Liver (tissue), 9 donors: ENCODE measurements around the gene GJA5. TPM values are rescaled to one million over a fixed set of nuclear protein-coding genes. Genes with fewer than 3 reads are reported as not detected.

Source experiments
- DNase-seq: peaks from one replicate; pipeline ENCODE4 v3.0.0-alpha.2; 2017; ENCODE audit warnings: low spot score
- H3K27ac ChIP-seq, 2 donors: one replicate each; pipeline ENCODE4 v1.7.0; 2013; ENCODE audit warnings: inconsistent platforms in 2 of 2, low read length in 2 of 2, control low read depth in 1 of 2, low read depth in 1 of 2, mild to moderate bottlenecking in 1 of 2
- H3K27me3 ChIP-seq, 4 donors: one replicate each; pipeline versions ENCODE4 v1.6.1 to v1.7.0; 2013; ENCODE audit warnings: low read length in 3 of 4, inconsistent platforms in 1 of 4, mild to moderate bottlenecking in 1 of 4, moderate library complexity in 1 of 4; ENCODE audit not compliant: control insufficient read depth in 4 of 4, insufficient read depth in 4 of 4
- H3K36me3 ChIP-seq, 4 donors: one replicate each; pipeline versions ENCODE4 v1.6.1 to v1.7.0; 2013; ENCODE audit warnings: low read length in 3 of 4, mild to moderate bottlenecking in 3 of 4, low read depth in 1 of 4, moderate library complexity in 1 of 4; ENCODE audit not compliant: control insufficient read depth in 4 of 4, insufficient read depth in 3 of 4
- H3K4me1 ChIP-seq, 4 donors: one replicate each; pipeline versions ENCODE4 v1.6.1 to v1.7.0; 2013; ENCODE audit warnings: low read length in 3 of 4, mild to moderate bottlenecking in 3 of 4, moderate library complexity in 1 of 4; ENCODE audit not compliant: control insufficient read depth in 4 of 4, insufficient read depth in 4 of 4
- H3K4me3 ChIP-seq, 3 donors: one replicate each; pipeline versions ENCODE4 v1.6.1 to v1.7.0; 2013; ENCODE audit warnings: low read length in 3 of 3, control low read depth in 1 of 3, low read depth in 1 of 3, mild to moderate bottlenecking in 1 of 3
- H3K9ac ChIP-seq, 2 donors: one replicate each; pipeline ENCODE4 v1.7.0; 2013; ENCODE audit warnings: low read length in 2 of 2, mild to moderate bottlenecking in 2 of 2, moderate library complexity in 2 of 2, control low read depth in 1 of 2, low read depth in 1 of 2
- H3K9me3 ChIP-seq, 4 donors: one replicate each; pipeline versions ENCODE4 v1.6.1 to v1.7.0; 2013; ENCODE audit warnings: low read length in 3 of 4; ENCODE audit not compliant: control insufficient read depth in 4 of 4
- CTCF ChIP-seq: fragments of 150-350 bp; IDR thresholded peaks from 2 replicates; pipeline ENCODE4 v1.5.1; 2017; ENCODE audit warnings: improper control_type of control experiment, low read depth, low read length; ENCODE audit not compliant: missing input control
- EGR1 ChIP-seq, 2 donors: IDR thresholded peaks; 2 replicates each; pipeline ENCODE4 v1.6.1; 2016 to 2018; ENCODE audit warnings: antibody characterized with exemption in 2 of 2, low read depth in 2 of 2
- FOXA2 ChIP-seq: IDR thresholded peaks from 2 replicates; pipeline ENCODE4 v1.6.1; 2016; ENCODE audit warnings: antibody characterized with exemption
- HNF4A ChIP-seq, 2 donors: conservative IDR thresholded peaks; 2 replicates each; pipeline ENCODE4 v1.6.1; 2016; ENCODE audit warnings: antibody characterized with exemption in 2 of 2, mild to moderate bottlenecking in 2 of 2
- HNF4G ChIP-seq: IDR thresholded peaks from 2 replicates; pipeline ENCODE4 v1.6.1; 2016; ENCODE audit warnings: antibody characterized with exemption
- MAX ChIP-seq: IDR thresholded peaks from 2 replicates; pipeline ENCODE4 v1.6.1; 2016; ENCODE audit warnings: antibody characterized with exemption
- NR2F2 ChIP-seq: IDR thresholded peaks from 2 replicates; pipeline ENCODE4 v1.6.1; 2016; ENCODE audit warnings: antibody characterized with exemption
- RAD21 ChIP-seq, 2 donors: IDR thresholded peaks; 2 replicates each; pipeline ENCODE4 v1.6.1; 2016; ENCODE audit warnings: antibody characterized with exemption in 2 of 2, mild to moderate bottlenecking in 2 of 2
- REST ChIP-seq: IDR thresholded peaks from 2 replicates; pipeline ENCODE4 v1.6.1; 2016; ENCODE audit warnings: antibody characterized with exemption, mild to moderate bottlenecking
- RXRA ChIP-seq, 2 donors: IDR thresholded peaks; 2 replicates each; pipeline ENCODE4 v1.6.1; 2017 to 2018; ENCODE audit warnings: antibody characterized with exemption in 2 of 2, mild to moderate bottlenecking in 1 of 2
- SP1 ChIP-seq: IDR thresholded peaks from 2 replicates; pipeline ENCODE4 v1.6.1; 2018; ENCODE audit warnings: antibody characterized with exemption, mild to moderate bottlenecking
- ZBTB33 ChIP-seq: IDR thresholded peaks from 2 replicates; pipeline ENCODE4 v1.6.1; 2016; ENCODE audit warnings: antibody characterized with exemption
- WGBS: extraction: QIAGEN DNeasy Blood & Tissue Kit; methylation state at CpG from one replicate; pipeline ENCODE4 v1.1.7; 2013; 5-methylcytosine and 5-hydroxymethylcytosine counted together
- polyA plus RNA-seq, 2 donors: library from polyadenylated mRNA; stranded (reverse) in 1 of 2; unstranded in 1 of 2; fragments of 200-250 nt in 1 of 2; fragments of >200 nt in 1 of 2; fragmentation: Nextera tagmentation in 1 of 2; extraction: Ambion mirVana in 1 of 2; gene quantifications; one replicate each; pipeline versions ENCODE4 v1.2.1 to v1.2.3, GENCODE V29; 2013 to 2015
- total RNA-seq, 2 donors: library from RNA; depleted of rRNA; stranded (reverse); fragments of >200 nt; gene quantifications; one replicate each; pipeline ENCODE4 v1.2.3, GENCODE V29; 2014
- donor health status: healthy.
- donor health status: healthy.
- donor health status: healthy.
- donor health status: healthy.
- donor health status: healthy.

GJA5 gene
- total and polyA plus RNA-seq, 4 donors = 0.70 to 1.8 (median 1.3) TPM

GRCh38 chr1:147758379-147759100, 1.9 kb downstream of the GJA5 start (continued):
- TF ChIP-seq REST = no peak

GRCh38 chr1:147757015-147757990, 3.1 kb downstream of the GJA5 start:
- no peak overlapping the region for H3K9ac ChIP-seq
- no peak overlapping the region for H3K27ac ChIP-seq
- no peaks in the 10 kb centered on the region for H3K36me3 ChIP-seq
- 86% methylated on average over 4 of the region's 4 CpGs for WGBS
- H3K27me3 ChIP-seq = no peaks in the 10 kb centered on the region
- H3K9me3 ChIP-seq = no peaks in the 10 kb centered on the region
- H3K4me1 ChIP-seq = no peaks in the 10 kb centered on the region
- H3K4me3 ChIP-seq = no peak overlapping the region
- TF ChIP-seq FOXA2 = no peak
- TF ChIP-seq MAX = no peak
- TF ChIP-seq CTCF = no peak
- TF ChIP-seq NR2F2 = no peak
- TF ChIP-seq EGR1 (IDR thresholded peaks at IDR 0.05; ENCODE audit: low read depth in 2 of 2) = no peak
- TF ChIP-seq SP1 = no peak
- DNase-seq = no peak

- H3K9me3 ChIP-seq = no peaks in the 10 kb centered on the region
- H3K9ac ChIP-seq = no peak overlapping the region
- WGBS = 75% methylated on average over 3 of the region's 3 CpGs
- H3K27ac ChIP-seq = no peak overlapping the region
- no peak overlapping the region for H3K4me3 ChIP-seq
- no peaks in the 10 kb centered on the region for H3K4me1 ChIP-seq
- H3K36me3 ChIP-seq = no peaks in the 10 kb centered on the region
- H3K27me3 ChIP-seq = no peaks in the 10 kb centered on the region
- DNase-seq = no peak
- TF ChIP-seq ZBTB33 (no peak), HNF4G (no peak), NR2F2 (no peak), CTCF (no peak), REST (no peak), HNF4A (conservative IDR thresholded peaks at IDR 0.05) (no peak), RXRA (IDR thresholded peaks at IDR 0.05) (no peak), MAX (no peak), RAD21 (IDR thresholded peaks at IDR 0.05) (no peak)
These were observed 4.1 kb downstream of the GJA5 start for GRCh38 chr1:147756341-147756740.
